GM21360 (cell line): ENCODE data around the gene IQSEC1.

Experiments used
- ATAC-seq: cut with Tn5 transposase; IDR thresholded peaks from one replicate; pipeline ENCODE4 v1.9.1; 2021; ENCODE audit warnings: mild to moderate bottlenecking, moderate library complexity; ENCODE audit not compliant: unreplicated experiment

The IQSEC1 gene

GRCh38 chr3:12901623-12902045 lies 171.6 kb downstream of the IQSEC1 start:
- ATAC-seq = no peak

- ATAC-seq = no peak
Measured at GRCh38 chr3:12900885-12901411, 172.3 kb downstream of the IQSEC1 start.

GRCh38 chr3:12898965-12899755 lies 174.1 kb downstream of the IQSEC1 start:
- no peak for ATAC-seq

- ATAC-seq = no peak
Measured at GRCh38 chr3:12898290-12898964, 174.8 kb downstream of the IQSEC1 start.

- ATAC-seq = no peak
Measured at GRCh38 chr3:12897381-12898289, 175.6 kb downstream of the IQSEC1 start.

GRCh38 chr3:12896063-12896985 lies 176.9 kb downstream of the IQSEC1 start:
- ATAC-seq = no peak

- no peak for ATAC-seq
Measured at GRCh38 chr3:12895391-12896062, 177.7 kb downstream of the IQSEC1 start.

- ATAC-seq = no peak
Measured at GRCh38 chr3:12894629-12895028, 178.6 kb downstream of the IQSEC1 start.

- ATAC-seq = no peak
Measured at GRCh38 chr3:12893852-12894251, 179.4 kb downstream of the IQSEC1 start.

- ATAC-seq = no peak
Measured at GRCh38 chr3:12893247-12893646, 180.0 kb downstream of the IQSEC1 start.

- no peak for ATAC-seq
Measured at GRCh38 chr3:12892840-12893189, 180.4 kb downstream of the IQSEC1 start.

GRCh38 chr3:12891985-12892839 lies 181.0 kb downstream of the IQSEC1 start:
- ATAC-seq = no peak

GRCh38 chr3:12891391-12891984 lies 181.7 kb downstream of the IQSEC1 start:
- ATAC-seq = no peak

- no peak for ATAC-seq
Measured at GRCh38 chr3:12890610-12891390, 182.4 kb downstream of the IQSEC1 start.

- ATAC-seq = no peak
Measured at GRCh38 chr3:12886736-12887135, 186.5 kb downstream of the IQSEC1 start.

- ATAC-seq = no peak
Measured at GRCh38 chr3:12886106-12886679, 187.0 kb downstream of the IQSEC1 start.

- no peak for ATAC-seq
Measured at GRCh38 chr3:12885583-12885930, 187.7 kb downstream of the IQSEC1 start.
